Gastrocnemius medialis (tissue), 4 donors: ENCODE data around the gene MTM1.

ENCODE experiments used
- CTCF ChIP-seq, 5 experiments: fragments of 450-650 bp in 3 of 5; fragments of 200-600 bp in 2 of 5; sonication (generic) in 2 of 5; IDR thresholded peaks in 4 of 5; conservative IDR thresholded peaks in 1 of 5; 1 replicate in 4 of 5; 2 replicates in 1 of 5; pipeline ENCODE4 v1.5.1; 2016 to 2019; ENCODE audit warnings: antibody characterized with exemption in 5 of 5, mild to moderate bottlenecking in 3 of 5, moderate library complexity in 3 of 5
- POLR2A ChIP-seq, 2 donors: fragments of 450-650 bp; IDR thresholded peaks; one replicate each; pipeline ENCODE4 v1.6.1; 2017; ENCODE audit warnings: antibody characterized with exemption in 2 of 2, mild to moderate bottlenecking in 2 of 2, moderate library complexity in 2 of 2

DNA sequence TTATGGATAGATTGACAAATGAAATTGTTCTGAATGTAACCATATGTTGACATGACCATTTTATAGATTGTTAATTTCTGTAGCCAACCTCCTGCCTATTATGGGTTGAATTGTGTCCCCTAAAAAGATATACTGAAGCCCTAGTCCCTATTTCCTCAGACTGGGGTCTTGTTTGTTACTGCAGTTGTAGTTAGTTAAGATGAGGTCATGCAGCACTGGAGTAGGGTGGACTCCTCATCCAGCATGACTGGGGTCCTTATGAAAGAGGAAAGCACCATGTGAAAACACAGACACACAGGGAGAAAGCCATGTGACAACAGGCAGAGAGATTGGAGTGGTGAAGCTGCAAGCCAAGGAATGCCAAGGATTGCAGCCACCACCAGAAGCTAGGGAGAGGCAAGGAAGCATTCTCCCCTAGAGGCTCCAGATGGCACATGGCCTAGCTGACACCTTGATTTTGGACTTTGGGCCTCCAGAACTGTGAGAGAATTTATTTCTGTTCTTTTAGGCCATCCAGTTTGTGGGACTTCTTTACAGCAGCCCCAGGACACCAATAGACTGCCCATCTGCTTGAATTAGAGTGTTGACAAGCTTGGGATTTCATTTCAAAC lies 14.0 kb downstream of the MTM1 start:
- no peak for TF ChIP-seq CTCF (IDR thresholded peaks at IDR 0.05 in 4 of 5, conservative IDR thresholded peaks at IDR 0.05 in 1 of 5)
- no peak for TF ChIP-seq POLR2A (IDR thresholded peaks at IDR 0.05)
